ENCODE results near the gene HIPK2.

HIPK2 gene

DNA sequence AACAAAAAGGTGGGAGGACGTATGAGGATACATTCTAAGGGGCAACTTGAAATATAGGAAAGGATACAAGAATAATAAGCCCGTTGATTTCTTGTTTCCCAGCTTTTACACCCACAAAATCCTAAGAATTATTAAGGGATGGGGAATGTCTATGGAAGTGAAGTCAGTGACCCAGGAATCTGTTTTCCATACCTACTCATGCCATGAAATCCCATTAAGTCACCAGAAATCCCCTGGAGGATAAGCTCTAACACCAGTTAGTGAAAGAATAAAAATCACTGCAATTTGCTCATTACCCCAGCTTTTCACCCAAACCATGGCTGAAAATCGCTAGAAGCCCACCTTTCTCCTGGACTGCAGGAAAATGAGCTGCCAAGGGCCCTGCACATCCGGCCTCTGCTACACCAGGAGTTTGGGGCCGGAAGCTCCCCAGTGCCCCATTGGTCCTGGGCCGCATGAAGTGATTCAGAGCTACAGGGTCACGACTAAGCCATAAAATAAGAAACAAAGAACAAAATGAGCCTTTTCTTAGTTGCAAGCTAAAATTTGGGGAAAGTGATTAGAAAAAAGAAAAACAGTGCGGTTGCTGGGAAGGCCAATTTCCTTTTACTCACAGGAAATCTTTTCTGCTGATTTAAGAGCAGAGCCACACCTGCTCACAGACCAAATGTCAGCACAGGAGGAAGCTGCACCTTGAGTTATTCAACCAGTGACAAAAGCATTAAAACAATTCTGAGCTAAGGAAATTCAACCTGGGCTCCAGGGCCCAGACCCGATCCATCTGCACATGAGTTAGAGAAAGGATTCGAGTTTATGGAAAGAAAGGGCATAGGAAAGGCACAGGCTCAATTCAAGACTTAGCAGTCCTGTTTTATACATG lies 40.3 kb downstream of the HIPK2 start:
- in situ Hi-C loops (cut with MboI; ENCODE audit: low sequenced_read_pairs) = no loop called here

DNA sequence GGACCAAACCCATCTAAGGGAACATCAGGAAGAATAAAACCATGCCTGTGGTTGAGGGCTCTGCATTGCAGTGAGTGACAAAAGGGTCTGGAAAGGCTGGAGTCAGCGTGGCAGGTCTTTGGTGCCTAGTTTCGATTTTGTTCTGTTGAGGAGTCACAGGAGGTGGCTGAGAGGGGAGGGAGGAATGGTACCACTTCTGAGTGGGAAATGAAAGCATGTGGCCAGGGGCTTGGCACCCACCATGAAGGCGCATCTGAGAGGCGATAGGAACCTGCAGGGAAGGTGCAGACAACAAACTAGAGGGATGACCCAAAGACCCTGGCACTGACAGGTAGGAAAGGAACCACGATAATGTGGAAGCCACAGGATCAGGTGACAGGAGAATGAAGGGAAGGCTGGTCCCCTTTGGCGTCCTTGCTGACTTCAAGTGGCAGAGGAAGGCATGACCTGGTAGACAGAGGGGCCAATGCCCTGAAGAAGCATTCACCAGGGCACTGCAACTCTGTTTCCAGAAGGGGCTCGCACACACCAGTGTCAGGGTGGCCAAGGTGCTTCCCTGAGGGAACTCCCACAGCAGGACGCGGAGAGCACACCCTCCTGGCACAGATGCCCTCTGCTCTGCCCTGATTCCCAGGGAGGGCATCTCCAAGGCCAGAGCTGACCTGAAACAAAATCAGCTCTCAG lies 41.7 kb downstream of the HIPK2 start:
- in situ Hi-C loops (cut with MboI; ENCODE audit: low sequenced_read_pairs) = no loop called here

DNA sequence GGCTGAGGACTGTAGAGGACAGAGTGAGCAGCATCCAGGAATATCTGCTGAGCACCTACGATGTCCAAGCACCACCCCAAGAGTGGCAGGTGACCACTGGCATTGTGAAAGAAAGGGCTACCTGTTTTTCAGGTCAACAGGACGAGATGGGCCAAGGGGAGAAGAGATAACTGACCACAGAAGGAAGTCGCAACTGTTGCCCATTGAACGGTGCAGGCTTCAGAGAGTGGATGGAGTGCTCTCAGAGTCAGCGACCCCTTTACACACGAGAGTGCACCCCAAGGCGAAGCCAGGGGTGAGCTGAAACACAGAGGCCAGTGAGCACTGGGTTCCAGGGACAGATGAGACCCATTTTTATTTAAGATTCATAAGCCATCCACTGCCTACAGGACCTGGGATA lies 42.3 kb downstream of the HIPK2 start:
- in situ Hi-C loops (cut with MboI; ENCODE audit: low sequenced_read_pairs) = no loop called here

DNA sequence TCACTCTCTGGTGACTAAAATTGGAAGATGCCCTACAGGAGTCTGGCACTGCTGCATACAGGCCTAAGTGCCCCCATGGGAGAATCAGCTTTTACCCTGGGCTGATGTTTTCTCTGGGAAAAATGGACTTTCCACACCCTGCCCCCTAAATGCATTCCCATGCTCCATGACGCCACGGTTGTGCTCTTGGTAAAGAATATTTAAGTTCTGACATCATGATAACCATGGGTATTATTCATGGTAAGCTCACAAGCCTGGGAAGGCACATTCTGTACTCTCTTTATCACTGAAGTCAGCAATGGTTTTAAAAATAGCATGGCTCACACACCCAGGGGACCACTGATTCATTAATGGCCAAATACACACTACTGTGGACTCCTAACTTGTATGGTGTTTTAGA lies 43.4 kb downstream of the HIPK2 start:
- in situ Hi-C loops (cut with MboI; ENCODE audit: low sequenced_read_pairs) = no loop called here

DNA sequence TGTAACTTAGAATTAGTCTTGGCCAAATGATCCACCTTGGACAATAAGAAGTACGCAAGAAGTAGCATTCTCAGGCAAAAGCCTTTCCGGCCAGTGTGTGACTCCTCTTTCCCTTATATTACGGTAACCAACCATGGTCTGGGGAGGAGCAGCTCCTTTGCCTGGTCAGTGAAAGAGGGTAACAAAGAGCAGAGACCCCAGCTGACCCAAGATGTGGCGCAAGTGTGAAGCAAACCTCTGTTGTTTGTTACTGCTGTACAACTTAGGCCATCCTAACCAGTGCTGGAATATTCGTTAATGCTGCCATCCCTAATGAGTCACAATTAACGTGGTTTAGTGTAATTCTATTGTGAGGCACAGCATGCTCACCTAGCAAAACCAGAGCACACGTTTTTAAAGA lies 44.0 kb downstream of the HIPK2 start:
- in situ Hi-C loops (cut with MboI; ENCODE audit: low sequenced_read_pairs) = no loop called here

DNA sequence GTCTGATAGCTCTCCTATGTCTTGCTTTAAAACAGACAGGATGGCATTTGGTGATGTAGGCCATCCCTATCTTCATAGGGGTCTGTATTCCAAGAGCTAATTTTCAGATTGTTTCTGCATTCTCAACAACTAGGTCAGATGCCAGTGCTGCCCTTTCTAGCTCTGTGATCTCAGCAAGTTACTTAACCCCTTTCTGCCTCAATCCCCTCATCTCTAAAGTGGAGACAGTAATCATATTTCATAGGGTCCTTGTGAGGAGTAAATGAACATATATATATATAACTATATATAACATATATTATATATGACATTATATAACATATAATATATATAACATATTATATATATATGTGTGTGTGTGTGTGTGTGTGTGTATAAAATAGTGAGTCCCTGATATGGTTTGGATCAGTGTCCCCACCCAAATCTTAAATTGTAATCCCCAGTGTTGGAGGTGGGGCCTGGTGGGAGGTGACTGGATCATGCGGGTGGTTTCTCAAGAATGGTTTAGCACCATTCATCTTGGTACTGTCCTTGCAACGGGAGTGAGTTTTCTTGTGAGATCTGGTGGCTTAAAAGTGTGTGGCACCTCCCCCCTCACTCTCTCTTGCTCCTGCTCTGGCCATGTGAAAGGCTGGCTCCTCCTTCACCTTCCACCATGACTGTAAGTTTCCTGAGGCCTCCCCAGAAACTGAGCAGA lies 45.2 kb downstream of the HIPK2 start:
- in situ Hi-C loops (cut with MboI; ENCODE audit: low sequenced_read_pairs) = no loop called here

DNA sequence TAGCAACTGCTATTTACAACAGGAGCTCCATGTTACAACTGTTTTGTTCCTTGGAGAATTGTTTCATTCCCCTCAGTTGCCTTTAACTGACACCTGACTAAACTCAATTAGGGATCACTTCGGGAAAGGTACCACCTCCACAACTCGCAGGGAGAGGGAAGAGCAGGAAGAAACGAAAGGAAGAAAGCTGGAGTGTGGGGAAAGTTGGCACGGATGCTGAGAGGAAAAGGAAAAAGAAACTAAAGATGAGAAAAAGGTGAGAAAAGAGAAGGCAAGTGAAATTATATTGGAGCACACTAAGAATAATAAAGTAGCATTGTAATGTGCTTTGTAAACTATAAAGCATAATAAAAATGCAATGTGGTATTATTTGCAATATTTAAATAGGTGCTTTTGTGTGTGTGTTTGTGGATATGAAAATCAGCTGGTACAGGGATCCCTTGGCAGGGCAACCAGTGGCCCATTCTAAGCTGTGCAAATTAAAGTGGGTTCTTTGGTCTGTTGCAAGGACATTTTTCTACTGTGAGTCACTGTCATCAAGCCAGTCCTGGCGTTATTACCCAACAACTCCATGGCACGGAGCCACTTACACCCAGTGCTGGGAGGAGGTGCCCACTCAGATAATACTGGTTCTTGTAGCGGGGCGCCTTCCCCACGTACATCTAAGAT lies 45.9 kb downstream of the HIPK2 start:
- in situ Hi-C loops (cut with MboI; ENCODE audit: low sequenced_read_pairs) = no loop called here

DNA sequence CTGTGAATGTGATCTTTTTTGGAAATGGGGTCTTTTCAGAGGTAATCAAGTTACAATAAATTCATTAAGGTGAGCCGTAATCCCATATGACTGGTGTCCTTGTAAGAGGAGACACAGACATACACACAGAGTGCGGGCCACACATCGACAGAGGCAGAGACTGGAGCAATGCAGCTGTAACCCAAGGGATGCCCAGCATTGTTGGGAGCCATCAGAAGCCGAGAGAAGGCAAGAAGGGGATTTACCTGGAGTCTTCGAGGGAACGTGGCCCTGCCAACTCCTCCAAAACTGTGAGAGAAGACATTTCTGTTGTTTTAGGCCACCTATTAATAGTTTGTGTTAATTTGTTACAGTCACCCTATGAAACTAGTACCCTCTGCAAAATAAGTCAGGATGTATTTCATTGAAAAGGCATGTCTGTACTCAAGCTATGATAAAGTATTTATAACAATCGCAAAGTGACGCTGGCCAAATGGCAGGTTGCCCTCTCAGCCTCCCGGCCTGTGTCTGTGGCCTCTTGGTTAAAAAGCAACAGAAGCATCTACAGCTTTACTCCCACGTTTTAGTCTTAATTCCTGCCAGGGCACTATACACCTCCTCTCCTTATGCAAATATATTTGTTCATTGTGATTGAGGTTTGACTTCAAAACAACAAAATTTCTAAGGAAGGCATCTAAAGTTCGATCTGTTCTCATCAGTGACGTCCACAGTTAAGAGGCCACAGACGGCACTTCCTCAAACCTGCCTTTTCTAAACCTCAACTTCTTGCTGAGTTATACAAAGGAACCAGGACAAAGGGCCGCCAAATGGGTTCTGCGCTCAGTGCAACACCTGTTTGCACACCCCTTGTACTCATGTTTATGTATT lies 46.8 kb downstream of the HIPK2 start:
- in situ Hi-C loops (cut with MboI; ENCODE audit: low sequenced_read_pairs) = no loop called here

DNA sequence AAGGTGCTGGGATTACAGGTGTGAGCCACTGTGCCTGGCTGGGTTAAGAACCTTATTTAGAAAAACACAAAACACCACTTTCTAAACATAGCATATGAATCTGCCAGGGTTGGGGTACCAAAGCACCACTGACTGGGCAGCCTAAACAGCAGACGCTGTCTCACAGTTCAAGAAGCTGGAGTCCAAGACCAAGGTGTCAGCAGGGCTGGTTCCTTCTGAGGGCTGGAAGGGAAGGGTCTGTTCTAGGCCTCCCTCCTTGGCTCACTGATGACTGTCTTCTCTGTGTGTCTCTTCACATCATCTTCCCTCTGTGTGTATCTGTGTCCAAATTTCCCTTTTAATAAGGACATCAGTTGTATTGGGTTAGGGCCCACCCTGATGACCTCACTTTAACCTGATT lies 49.6 kb downstream of the HIPK2 start:
- in situ Hi-C loops (cut with MboI; ENCODE audit: low sequenced_read_pairs) = no loop called here

DNA sequence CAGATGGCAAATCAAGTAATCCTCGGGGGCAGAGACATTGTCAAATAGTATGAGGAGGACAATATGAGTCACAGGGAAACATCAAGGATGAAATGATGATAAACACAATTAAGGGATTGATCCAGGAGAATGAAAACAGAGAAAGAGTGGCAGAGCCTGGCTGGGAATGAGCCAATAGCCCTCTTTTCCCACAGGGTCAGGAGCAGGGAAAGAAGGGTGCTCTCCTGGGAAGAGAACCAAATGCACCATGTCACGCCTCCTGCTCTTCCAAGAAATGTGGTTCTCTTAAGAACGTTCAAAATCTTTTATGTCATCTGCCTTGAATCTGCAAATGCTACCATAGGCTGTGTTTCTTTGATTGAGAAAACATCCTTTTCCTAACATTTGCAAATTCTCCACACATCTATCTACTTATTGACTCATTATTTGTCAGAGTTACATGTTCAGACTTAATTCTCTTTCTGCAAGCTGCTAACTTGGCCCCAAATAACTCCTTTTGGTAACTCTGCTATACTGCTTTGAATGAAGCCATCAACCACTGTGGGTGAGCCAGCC lies 50.6 kb downstream of the HIPK2 start:
- in situ Hi-C loops (cut with MboI; ENCODE audit: low sequenced_read_pairs) = no loop called here

DNA sequence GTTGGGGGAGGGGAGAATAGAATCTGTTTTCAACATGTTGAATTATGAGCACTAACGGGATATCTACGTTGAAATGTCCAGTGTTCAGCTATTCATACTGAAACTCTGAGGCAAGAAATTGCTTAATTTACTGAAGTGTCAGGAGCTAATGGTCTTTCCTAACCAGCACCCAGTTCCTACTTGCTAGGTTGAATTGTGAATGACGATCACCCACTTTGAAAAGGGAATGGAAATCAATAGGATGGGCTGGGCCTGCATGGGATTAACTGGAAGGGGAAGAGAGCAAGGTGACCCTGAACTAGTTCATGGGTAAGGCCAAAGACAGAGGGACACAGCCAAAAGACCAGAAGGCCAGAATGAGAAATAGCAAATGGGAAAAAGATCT lies 51.3 kb downstream of the HIPK2 start:
- in situ Hi-C loops (cut with MboI; ENCODE audit: low sequenced_read_pairs) = no loop called here

DNA sequence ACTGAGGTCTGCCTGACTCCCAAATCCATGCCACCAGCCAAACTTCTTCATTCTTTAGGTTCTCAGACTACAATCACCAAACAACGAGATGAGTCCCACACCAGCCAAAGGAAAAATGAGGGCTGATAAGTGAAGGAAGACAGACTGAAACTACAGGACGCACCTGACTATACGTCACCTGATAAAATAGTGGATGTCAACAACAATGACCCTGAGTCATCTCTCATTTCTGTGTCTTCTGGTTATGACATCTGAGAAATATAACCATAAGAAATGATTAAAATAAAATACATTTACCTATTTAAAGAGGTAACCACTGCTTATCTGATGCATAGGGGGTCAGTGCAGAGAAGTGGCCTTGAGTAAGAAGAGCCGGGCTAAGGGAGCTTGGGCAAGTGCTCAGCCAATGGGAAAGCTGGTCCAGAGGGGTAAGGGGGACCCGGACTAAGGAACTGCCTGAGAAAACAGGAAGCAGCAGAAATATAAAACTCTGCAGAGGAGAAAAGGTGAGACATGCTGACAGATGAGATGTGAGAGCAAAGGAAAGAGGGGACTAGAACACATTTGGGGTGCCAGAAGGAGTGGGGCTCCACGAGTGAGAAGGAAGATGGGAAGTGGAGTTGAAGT lies 51.8 kb downstream of the HIPK2 start:
- in situ Hi-C loops (cut with MboI; ENCODE audit: low sequenced_read_pairs) = no loop called here

DNA sequence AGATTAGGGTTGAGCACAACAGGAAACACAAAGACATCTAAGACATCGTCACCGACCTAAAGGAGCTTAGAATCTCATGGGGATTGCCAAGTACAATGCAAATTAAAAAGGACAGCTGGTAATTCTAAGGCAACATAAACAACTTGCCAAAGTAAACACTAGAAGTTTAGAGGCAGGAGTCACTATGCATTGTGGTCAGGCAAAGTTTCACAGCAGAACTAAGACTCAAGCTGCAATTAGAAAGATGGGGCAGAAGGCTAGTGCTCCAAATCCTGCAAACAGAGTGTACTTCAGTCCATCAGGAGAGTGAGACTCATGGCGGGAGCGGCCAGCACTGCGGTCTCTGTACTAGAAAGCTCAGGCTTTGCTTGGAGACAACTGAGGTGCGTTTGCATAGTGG lies 52.7 kb downstream of the HIPK2 start:
- in situ Hi-C loops (cut with MboI; ENCODE audit: low sequenced_read_pairs) = no loop called here

DNA sequence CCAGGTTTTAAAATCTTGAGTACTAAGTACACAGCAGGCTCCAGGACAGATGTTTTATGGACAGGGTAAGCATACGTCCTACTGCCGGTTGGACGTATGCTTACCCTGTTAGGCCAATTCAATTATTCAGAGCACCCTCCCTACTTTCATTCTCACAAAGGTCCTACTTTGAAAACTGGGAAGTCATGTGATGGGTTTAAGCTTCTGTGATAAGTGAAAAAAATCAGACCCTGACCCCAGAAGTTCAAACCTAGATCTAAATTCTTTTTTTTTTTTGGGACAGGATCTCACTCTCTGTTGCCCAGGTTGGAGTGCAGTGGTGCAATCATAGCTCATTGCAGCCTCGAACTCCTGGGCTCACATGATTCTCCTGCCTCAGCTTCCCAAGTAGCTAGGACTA lies 55.2 kb downstream of the HIPK2 start:
- in situ Hi-C loops (cut with MboI; ENCODE audit: low sequenced_read_pairs) = no loop called here

DNA sequence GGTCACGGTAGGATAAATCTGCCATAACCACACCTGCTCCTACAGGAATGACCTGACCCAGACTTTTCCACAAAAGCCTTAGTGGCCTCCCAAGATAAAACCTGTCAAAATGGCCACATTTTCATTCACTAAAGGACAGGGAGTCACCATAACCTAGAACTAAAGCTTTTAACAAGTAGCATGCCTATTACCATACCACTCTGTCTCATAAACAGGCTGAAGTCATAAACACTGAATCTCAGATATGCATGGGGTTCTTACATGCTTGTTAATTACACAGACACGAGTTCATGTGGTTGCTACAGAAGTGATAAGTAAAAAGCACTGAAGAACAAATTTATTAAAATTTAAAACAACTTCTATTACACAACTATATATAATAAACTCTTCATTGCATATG lies 56.0 kb downstream of the HIPK2 start:
- in situ Hi-C loops (cut with MboI; ENCODE audit: low sequenced_read_pairs) = no loop called here

DNA sequence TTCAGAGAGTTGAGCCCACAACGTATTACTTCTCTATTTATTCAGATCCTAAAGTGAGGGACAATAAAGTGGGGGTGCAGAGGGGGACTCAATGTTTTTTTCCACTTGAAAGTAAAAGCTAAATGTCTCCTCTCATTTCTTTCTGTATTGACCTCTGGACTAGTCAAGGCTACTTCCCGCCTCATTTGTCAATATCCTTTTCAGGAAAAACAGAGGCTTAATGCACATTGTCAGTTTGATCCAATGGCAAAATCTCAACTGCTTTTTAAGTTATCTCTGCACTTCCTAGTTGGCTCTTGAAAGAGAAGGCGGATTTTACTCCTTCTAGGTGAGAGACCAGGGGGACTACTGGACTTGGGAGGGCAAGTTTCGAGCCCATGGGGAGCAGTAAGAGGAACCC lies 56.4 kb downstream of the HIPK2 start:
- in situ Hi-C loops (cut with MboI; ENCODE audit: low sequenced_read_pairs) = no loop called here

DNA sequence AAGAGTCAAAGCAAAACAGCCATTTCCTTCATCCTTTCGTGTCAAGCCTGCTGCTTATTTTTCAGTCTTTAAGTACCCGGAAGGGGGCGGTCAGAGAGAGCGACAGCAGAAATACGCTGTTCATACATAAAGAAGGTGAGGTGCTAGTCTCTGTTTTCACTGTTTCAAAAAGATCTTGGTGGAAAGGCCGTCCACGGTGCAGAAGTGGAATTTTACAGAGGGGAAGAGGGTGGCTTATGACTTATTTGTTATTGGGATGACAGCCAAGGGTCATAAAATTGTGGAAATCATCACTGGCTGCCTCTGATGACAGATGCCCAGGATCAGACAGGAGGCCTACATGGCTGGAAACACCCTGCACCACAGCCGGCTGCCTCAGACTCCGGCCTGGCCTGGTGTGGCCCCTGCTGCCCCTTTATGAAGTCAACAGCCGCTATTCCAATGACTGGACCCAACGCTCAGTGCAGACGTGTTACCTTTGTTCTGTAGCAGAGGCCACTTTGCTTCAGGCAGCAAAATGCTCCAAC lies 57.0 kb downstream of the HIPK2 start:
- in situ Hi-C loops (cut with MboI; ENCODE audit: low sequenced_read_pairs) = no loop called here

DNA sequence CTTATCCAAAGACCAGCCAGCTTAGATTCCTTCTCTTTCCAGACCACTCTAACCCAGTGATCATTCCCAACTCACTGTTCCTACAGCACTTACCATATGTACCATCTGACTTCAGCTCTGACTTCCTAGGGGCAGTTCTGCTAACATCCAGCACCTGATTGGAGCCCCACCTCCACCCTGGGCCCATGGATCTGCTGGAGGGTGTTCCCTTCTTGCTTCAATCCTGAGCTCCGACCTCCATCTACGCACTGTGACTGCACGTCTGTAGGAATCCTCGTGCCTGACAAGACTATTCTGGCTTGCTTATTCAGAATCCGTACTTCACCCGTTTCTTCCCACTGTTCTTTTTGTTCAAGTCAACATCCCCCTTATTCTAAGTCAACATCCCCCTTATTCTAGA lies 57.6 kb downstream of the HIPK2 start:
- in situ Hi-C loops (cut with MboI; ENCODE audit: low sequenced_read_pairs) = no loop called here

DNA sequence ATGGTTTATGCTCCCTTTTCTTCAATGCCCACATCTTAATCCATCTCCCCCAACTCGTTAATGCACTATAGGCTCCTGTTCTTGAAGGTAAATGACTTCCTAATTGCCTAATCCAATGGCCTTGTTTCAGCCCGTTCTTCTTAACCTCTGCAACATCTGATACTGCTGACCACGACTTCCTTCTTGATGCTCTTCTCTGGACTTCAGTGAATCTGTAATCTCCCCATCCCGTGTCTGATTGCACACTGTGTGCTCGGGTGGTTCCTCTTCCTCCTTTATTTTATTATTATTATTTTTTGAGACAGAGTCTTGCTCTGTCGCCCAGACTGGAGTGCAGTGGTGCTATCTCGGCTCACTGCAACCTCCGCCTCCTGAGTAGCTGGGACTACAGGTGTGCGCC lies 58.9 kb downstream of the HIPK2 start:
- in situ Hi-C loops (cut with MboI; ENCODE audit: low sequenced_read_pairs) = no loop called here

Measured in HL-60/S4 treated with retinoic acid at 250 ng/mL for 4 days and 3 days (cell line).